OCI-LY1 (cell line): ENCODE measurements around the gene GASK1A.

Experiments used
- H2AFZ ChIP-seq: fragments of 200-600 bp; sonication (generic), shearing (Covaris generic); 2 replicates; pipeline ENCODE4 v1.6.0; 2014; ENCODE audit warnings: antibody characterized with exemption, mild to moderate bottlenecking, low read length
- H3F3A ChIP-seq: fragments of 200-600 bp; sonication (generic), shearing (Covaris generic); 2 replicates; pipeline ENCODE4 v1.6.0; 2014; ENCODE audit warnings: mild to moderate bottlenecking, antibody characterized with exemption, low read length, moderate library complexity; ENCODE audit not compliant: insufficient read depth
- H3K27ac ChIP-seq: fragments of 200-600 bp; sonication (generic); 2 replicates; pipeline ENCODE4 v1.5.1; 2014; ENCODE audit warnings: low read length, mixed run types, mild to moderate bottlenecking, low read depth; ENCODE audit not compliant: poor library complexity, severe bottlenecking
- H3K27me3 ChIP-seq: fragments of 200-600 bp; sonication (generic); 2 replicates; pipeline ENCODE4 v1.6.0; 2014; ENCODE audit warnings: antibody characterized with exemption, mild to moderate bottlenecking, low read length, moderate library complexity; ENCODE audit not compliant: insufficient read depth
- H3K36me3 ChIP-seq: fragments of 200-600 bp; sonication (generic); 2 replicates; pipeline ENCODE4 v1.6.1; 2014; ENCODE audit warnings: mild to moderate bottlenecking, antibody characterized with exemption, low read length, moderate library complexity, mixed read lengths; ENCODE audit not compliant: insufficient read depth
- H3K4me1 ChIP-seq: fragments of 200-600 bp; sonication (generic); 2 replicates; pipeline ENCODE4 v1.5.1; 2014; ENCODE audit warnings: mild to moderate bottlenecking, low read length, moderate library complexity; ENCODE audit not compliant: insufficient read depth, severe bottlenecking
- H3K4me2 ChIP-seq: fragments of 200-600 bp; sonication (generic), shearing (Covaris generic); 2 replicates; pipeline ENCODE4 v1.6.1; 2014; ENCODE audit warnings: low read length
- H3K4me3 ChIP-seq: fragments of 200-600 bp; sonication (generic); 2 replicates; pipeline ENCODE4 v1.5.1; 2014; ENCODE audit warnings: low read length, low read depth, mild to moderate bottlenecking, mixed read lengths; ENCODE audit not compliant: poor library complexity, severe bottlenecking
- H3K79me2 ChIP-seq: fragments of 200-600 bp; shearing (Covaris generic); 2 replicates; pipeline ENCODE4 v1.6.1; 2016; ENCODE audit warnings: mixed run types, low read length, mixed read lengths; ENCODE audit not compliant: insufficient read depth
- H3K9ac ChIP-seq: fragments of 200-600 bp; sonication (generic), shearing (Covaris generic); 2 replicates; pipeline ENCODE4 v1.6.1; 2014; ENCODE audit warnings: mild to moderate bottlenecking, low read length, mixed read lengths
- H3K9me2 ChIP-seq: fragments of 200-600 bp; sonication (generic), shearing (Covaris generic); 2 replicates; pipeline ENCODE4 v1.6.1; 2014; ENCODE audit warnings: low read depth, mild to moderate bottlenecking, low read length, mixed read lengths
- H3K9me3 ChIP-seq: fragments of 200-600 bp; shearing (Covaris generic); 2 replicates; pipeline ENCODE4 v1.6.1; 2014; ENCODE audit warnings: low read length, mixed read lengths
- H4K20me1 ChIP-seq: fragments of 200-600 bp; sonication (generic), shearing (Covaris generic); 2 replicates; pipeline ENCODE4 v1.6.0; 2016; ENCODE audit warnings: mild to moderate bottlenecking, low read length; ENCODE audit not compliant: insufficient read depth
- EZH2 ChIP-seq: fragments of 200-600 bp; sonication (generic), shearing (Covaris generic); IDR thresholded peaks from 2 replicates; pipeline ENCODE4 v1.8.0; 2017; ENCODE audit warnings: borderline replicate concordance, mixed run types, mild to moderate bottlenecking, antibody characterized with exemption, low read length, moderate library complexity, mixed read lengths
- TF ChIP-seq, protein P1 (sequence below): fragments of 200-600 bp; sonication (generic), shearing (Covaris generic); IDR thresholded peaks from 2 replicates; pipeline ENCODE4 v1.5.1; 2017; ENCODE audit warnings: mild to moderate bottlenecking, antibody characterized with exemption, low read length, moderate library complexity, mixed read lengths

Gene GASK1A

DNA sequence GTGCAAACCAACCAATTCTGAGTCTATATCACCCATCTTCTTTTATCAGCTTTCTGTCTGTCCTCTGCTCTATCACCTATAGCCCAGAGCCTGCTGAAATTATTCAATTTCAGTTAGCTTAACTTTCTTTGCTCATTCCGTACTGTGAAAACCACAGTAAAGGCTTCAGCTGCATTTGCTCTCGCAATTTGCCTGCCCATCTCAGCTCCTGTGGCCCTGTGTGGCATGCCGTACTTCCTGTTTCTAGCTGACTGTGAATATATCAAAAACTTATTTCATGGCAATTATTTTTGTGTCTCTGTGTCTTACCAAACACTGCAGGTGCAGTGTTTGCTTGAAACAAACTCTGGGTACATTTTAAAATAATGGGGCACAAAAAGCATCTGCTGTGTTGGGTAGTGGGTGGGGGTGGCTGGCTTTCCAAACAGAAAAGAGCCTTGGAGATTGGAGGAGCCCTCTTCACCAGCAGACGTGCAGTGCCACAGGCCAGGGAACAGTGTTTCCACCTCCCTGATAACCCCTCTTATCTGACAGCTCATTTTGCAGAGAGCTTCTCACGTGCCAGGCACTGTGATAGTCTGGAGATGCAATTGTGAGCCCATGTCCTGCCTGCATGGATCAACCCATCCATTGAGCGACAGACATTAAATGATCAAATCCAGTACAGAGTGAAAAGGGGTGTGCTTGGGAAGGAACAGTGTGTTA lies 45.2 kb downstream of the GASK1A start:
- Histone ChIP-seq H3K9me2 (no peaks in the 10 kb centered on the region), H2AFZ (no peak overlapping the region), H3K9me3 (no peaks in the 10 kb centered on the region), H3K4me2 (no peak overlapping the region), H4K20me1 (no peaks in the 10 kb centered on the region), H3K27me3 (no peaks in the 10 kb centered on the region), H3F3A (no peaks in the 10 kb centered on the region), H3K9ac (no peak overlapping the region), H3K36me3 (no peaks in the 10 kb centered on the region), H3K4me1 (peaks cover 5% of the 10 kb centered on the region), H3K79me2 (no peaks in the 10 kb centered on the region), H3K4me3 (no peak overlapping the region), H3K27ac (no peak overlapping the region)
- TF ChIP-seq, protein P1, sequence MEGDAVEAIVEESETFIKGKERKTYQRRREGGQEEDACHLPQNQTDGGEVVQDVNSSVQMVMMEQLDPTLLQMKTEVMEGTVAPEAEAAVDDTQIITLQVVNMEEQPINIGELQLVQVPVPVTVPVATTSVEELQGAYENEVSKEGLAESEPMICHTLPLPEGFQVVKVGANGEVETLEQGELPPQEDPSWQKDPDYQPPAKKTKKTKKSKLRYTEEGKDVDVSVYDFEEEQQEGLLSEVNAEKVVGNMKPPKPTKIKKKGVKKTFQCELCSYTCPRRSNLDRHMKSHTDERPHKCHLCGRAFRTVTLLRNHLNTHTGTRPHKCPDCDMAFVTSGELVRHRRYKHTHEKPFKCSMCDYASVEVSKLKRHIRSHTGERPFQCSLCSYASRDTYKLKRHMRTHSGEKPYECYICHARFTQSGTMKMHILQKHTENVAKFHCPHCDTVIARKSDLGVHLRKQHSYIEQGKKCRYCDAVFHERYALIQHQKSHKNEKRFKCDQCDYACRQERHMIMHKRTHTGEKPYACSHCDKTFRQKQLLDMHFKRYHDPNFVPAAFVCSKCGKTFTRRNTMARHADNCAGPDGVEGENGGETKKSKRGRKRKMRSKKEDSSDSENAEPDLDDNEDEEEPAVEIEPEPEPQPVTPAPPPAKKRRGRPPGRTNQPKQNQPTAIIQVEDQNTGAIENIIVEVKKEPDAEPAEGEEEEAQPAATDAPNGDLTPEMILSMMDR: no peak
- TF ChIP-seq EZH2: no peak

DNA sequence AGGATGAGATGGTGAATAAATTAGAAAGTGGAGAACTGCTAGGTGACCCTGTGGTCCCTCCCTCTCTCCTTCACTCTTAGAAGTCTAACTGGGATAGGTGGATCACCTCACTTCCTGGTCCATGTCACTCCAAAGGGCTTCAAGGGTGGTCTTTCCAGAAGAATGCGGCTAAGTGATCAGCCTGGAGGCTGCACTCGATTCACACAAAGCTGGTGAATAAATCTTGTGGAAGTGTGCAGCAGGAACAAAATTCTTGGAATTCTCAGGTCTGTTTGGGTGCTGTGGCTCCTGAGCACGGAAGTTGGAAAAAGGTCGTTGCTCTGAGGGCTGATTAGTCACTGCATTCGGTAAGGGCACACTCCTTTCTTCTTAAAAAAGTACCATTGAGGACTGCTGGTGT lies 46.3 kb downstream of the GASK1A start:
- no peaks in the 10 kb centered on the region for H3F3A ChIP-seq
- no peaks in the 10 kb centered on the region for H3K9me3 ChIP-seq
- no peaks in the 10 kb centered on the region for H3K79me2 ChIP-seq
- TF ChIP-seq, protein P1: no peak
- TF ChIP-seq EZH2: no peak
- H3K27ac ChIP-seq: no peak overlapping the region
- no peak overlapping the region for H3K4me2 ChIP-seq
- H3K4me1 ChIP-seq: peaks cover 5% of the 10 kb centered on the region
- no peaks in the 10 kb centered on the region for H3K27me3 ChIP-seq
- no peaks in the 10 kb centered on the region for H3K9me2 ChIP-seq
- H3K36me3 ChIP-seq: no peaks in the 10 kb centered on the region
- H3K9ac ChIP-seq: no peak overlapping the region
- H4K20me1 ChIP-seq: no peaks in the 10 kb centered on the region
- no peak overlapping the region for H2AFZ ChIP-seq
- no peak overlapping the region for H3K4me3 ChIP-seq

DNA sequence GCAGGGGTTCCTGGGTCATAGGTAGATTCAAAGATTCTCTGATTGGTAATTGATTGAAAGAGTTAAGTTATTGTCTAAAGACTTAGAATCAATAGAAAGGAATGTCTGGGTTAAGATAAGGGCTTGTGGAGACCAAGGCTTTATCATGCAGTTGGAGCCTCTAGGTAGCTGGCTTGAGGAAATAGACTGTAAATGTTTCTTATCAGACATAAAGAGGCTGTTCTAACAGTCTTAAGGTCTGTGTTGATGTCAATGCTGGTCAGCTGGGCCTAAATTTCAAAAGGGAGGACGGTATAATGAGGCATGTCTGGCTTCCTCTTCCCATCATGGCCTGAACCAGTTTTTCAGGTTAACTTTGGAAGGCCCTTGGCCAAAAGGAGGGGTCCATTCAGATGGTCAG lies 48.9 kb downstream of the GASK1A start:
- no peak overlapping the region for H3K9ac ChIP-seq
- H4K20me1 ChIP-seq: no peaks in the 10 kb centered on the region
- H3K27me3 ChIP-seq: no peaks in the 10 kb centered on the region
- no peak overlapping the region for H3K27ac ChIP-seq
- no peak overlapping the region for H3K4me3 ChIP-seq
- H3K9me3 ChIP-seq: no peaks in the 10 kb centered on the region
- H3K79me2 ChIP-seq: no peaks in the 10 kb centered on the region
- no peak overlapping the region for H2AFZ ChIP-seq
- H3K9me2 ChIP-seq: no peaks in the 10 kb centered on the region
- no peak for TF ChIP-seq EZH2
- TF ChIP-seq, protein P1: no peak
- no peaks in the 10 kb centered on the region for H3K36me3 ChIP-seq
- no peak overlapping the region for H3K4me2 ChIP-seq
- no peaks in the 10 kb centered on the region for H3F3A ChIP-seq
- peaks cover 5% of the 10 kb centered on the region for H3K4me1 ChIP-seq
